HG03575 (cell line): ENCODE data around the gene CASS4.

Experiments used
- ATAC-seq: cut with Tn5 transposase; IDR thresholded peaks from one replicate; pipeline ENCODE4 v1.9.1; 2021; ENCODE audit not compliant: unreplicated experiment, insufficient number of reproducible peaks, low FRiP score; ENCODE audit errors: extremely low read depth

The CASS4 gene

DNA sequence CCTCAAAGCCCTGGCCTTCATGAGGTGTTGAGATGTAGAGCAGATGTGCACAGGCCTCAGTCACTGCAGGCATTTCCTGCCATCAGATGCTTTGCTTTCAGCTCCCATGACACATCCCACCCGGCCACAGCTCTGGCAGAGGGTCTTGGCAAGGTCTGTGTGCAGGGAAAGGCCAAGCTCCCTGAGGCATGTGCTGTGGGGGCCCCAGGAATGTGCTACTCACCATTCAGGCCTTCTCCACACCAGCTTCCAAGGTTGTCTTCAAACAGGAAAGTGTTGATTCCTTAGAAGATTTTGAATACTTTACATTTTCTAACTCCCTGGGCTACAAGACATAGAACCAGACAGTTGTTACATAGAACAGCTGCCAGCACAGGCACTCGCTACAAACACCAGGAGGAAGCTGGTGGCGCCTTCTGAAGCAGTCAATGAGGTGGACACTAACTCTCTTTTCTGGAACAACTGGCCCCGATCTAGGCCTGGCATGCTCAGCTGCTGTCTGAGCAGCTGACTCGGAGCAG, 27.8 kb downstream of the CASS4 start:
- ATAC-seq: no peak

DNA sequence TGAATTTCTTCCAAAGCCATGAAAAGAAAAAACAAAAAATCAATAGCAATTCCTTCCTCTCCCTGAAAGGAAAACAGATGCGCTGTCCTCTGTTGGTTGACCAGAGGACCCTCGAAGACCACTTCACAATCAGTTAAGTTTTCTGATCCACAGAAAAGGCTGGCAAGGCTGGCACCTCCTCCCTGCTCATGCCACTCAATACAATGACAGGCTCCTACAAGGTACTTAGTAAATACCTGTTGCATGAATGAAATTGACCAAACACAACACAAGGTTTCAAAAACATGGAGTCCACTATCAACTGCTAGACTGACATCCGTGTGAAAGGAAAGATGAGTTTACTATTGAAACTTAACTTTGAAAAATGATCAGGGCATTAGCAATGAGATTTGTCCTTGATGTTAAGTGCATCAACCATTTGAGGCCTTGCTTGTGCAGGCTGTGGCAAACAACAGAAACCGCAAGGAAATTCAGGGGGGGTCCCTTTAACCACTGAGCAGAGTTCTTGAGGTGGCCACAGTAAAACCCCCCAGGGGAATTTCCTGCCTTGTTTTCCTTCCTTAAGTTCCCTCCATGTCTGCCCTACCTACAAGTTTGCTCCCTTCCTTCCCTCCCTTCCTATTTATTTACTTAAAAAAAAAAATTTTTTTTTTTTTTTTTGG, 28.4 kb downstream of the CASS4 start:
- no peak for ATAC-seq

DNA sequence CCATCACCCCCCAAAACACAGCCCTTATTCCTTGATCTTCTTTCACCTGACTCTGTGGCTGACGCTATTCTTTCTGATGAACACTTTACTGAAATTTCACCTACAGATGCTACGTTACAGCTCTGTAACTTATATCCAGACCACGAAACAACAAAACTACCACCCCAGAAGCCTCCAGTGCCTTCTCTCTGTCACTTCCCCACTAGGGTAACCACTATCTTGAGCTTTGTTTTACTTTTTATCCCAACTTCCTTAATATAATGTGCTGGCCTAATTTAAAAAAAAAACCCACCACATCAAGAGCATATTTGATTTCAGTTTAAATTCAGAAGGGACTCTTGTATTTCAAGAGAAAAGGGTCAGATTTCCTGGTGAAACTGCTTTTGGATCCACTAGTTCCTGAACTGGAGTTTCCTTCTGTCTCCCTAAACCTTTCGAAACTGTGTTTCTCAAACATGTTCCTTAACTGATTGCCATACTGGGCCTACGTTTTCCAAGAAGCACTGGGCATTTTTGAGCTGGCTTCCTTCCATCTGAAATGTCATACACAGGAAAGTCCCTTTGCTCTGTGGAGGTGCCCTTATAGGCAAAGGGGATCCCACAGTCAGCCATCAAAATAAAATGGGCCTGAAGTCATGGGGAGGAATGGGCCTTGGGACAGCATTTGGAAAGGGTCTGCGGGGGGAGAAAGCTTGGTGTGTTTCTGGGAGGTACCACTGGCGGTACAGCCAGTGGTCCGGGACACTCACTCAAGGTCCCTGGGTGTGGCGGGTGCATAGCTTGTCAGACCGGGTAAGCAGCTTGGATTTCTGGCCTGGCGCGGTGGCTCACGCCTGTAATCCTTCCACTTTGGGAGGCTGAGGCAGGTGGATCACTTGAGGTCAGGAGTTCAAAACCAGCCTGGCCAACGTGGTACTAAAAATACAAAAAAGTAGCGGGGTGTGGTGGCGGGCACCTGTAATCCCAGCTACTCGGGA, 30.6 kb downstream of the CASS4 start:
- no peak for ATAC-seq

DNA sequence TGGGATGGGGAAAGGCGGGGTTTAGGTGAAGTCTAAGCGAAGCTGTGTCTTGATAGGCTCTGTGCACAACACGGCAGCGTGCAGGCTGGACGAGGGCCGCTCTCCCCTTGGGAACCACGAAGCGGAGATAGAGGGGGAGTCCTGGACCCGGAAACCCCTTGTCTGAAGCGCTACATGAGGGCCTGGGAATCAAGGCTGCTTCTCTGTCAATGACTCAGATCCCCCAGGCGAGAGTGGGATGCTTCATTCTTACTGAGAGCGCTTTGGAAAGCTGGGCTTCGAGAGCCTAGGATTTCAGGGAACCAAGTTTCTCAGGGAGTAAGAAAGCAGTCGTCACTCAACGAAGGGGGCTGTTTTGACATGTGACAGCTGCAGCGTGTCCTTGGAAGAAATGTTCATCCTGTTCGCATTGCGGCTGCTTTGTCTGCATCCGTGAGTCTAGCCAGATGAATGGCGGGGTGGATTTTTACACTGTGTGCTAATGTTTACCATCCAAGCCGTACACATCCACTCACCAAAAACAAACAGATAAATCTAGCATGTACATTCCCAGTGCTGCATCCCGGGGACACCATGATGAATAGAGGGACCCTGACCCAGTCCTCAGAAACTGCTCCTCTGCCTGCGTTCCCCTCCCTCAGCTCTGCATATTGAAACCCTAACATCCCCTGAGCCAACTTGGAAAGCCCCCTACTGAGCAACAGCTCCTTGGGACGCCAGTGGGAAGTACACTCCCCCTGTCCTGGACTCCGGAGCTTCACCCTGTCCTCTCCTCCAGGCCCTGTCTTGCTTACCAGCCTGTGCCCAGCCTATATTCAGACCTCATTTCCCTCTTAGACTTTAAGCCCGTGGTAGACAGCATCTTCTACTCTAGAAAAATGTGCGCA, 31.8 kb downstream of the CASS4 start:
- no peak for ATAC-seq

DNA sequence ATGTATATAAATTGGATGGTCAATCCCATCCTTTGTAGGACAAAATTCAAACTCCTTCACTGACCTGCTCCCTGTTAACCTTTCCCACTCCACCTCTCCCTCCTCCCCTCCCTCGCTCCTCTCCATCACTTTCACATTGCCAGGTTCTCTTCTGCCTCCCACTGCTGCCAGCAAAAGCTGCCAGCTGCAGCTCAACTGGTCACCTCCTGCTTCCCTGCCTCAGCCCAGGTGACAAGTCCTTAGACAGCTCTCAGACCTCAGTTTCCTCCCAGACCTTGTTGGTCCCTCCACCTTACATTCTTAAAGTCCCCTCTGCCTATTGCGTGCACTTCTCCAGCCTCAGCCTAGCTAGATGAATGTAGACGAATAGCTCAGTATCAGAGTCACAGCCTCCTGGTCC, 33.1 kb downstream of the CASS4 start:
- ATAC-seq: no peak

DNA sequence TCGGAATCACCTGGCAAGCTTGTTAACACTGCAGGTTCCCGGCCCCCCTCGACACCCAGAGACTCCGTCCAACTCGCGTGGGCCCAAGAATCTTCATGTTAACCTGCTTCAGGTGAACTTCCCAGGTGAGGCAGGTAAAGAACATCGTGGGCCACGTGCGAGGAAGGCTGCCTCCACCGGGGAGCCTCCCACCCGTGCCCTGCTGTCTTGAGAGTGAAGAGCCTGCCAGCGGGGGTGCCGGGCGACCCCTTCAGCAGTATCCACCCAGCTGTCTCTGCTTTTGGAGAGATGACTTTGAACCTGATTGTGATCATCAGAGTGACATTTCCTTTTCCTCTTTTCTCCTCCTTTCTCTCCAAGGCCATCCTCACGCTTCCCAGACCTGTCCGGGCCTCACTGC, 33.5 kb downstream of the CASS4 start:
- ATAC-seq: no peak

DNA sequence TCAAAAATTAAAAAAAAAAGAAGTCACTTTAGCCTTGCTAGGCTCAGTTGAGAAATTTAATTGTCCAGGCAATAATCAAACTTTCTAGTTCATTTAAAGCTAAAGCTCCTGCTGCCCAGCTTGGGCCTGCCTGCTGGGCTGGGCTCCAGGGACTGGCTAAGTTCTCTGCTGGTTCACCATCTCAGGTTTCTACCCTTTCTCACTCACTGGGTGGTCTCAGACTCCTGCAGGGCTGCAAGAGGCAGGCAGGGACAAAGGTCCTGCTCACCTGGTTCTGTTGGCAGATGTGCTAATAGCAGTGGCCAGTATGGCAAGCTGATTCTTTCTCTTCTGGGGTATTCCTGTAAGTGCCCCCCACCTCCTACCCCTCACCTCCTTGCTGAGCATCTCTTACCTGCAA, 35.2 kb downstream of the CASS4 start:
- ATAC-seq: no peak

DNA sequence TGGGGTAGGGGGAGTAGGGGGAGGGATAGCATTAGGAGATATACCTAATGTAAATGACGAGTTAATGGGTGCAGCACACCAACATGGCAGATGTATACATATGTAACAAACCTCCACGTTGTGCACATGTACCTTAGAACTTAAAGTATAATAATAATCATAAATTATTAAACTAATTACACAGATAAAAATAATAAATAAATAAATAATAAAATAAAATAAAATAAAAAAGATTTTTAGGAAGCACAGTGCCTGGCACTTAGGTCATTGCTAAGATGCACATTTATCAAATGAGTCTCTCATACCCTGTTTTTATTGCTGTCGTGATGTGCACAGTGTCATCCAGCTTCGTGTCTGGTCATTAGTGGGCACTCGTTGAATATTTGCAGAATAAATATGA, 37.4 kb downstream of the CASS4 start:
- ATAC-seq: no peak

DNA sequence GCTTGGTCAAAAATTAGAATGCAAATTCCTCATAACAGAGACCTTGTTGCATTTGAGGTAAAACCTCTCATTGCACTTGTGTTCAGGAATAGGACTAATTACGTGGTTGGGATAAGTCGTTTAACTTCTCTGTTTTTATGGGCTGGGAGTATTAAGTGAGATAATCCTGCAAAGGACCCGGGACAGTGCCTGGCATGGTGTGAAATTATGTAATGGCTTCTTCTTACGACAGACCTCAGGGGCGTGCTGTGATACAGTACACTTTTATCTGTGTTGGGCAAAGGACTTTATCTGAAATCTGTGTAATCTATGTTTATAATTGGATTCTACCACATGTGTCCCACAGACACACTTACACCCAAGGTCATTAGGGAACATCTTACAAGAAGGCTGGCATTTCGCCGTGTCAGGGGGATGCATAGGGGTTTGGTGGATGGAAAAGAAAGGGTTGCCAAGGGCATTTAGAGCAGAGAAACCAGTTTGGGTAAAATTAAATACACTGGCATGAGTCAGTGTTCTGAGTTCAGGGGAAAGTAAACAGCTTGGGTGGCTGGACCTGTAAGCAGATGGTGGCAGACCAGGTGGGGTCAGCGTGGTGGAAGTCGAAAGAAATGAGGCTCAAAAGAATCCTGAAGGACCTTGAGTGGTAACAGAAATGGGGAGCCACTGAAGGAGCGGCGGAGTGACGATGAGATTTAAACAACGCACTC, 39.2 kb downstream of the CASS4 start:
- no peak for ATAC-seq

DNA sequence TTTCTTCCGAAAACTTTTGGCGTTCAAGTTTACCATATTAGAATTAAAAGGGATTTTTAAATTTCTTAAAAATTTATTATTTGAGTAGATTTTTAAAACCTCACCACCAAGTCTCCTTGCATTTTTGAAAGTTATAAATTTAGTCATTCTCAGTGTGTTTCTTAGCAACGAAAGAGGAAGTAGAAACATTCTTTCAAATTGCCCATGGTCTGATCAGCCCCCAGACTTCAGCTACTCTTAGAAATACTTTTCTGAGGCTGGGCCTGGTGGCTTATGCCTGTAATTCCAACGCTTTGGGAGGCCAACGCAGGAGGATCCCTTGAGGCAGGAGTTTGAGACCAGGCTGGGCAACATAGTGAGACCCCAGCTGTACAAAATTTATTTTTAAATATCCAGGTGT, 41.3 kb downstream of the CASS4 start:
- no peak for ATAC-seq

DNA sequence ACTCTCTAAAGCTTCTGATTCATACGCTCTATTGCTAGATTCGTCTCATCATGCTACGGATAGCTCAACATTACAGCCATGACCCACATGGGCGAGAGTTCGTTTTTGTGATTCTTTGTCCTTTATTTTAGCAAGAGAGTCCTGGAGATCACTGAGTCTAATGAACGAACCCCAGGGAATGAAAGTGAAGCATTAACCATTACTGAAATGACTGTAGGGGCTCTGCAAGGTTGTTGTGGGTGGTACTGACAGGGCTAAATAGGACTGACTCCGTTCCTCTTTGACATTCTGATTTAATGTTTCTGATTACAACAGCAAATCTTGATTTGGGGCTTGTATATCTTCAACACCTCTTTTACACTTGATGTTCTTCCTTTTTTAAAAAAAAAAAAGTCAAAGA, 42.7 kb downstream of the CASS4 start:
- peak; percentile 64 for ATAC-seq

DNA sequence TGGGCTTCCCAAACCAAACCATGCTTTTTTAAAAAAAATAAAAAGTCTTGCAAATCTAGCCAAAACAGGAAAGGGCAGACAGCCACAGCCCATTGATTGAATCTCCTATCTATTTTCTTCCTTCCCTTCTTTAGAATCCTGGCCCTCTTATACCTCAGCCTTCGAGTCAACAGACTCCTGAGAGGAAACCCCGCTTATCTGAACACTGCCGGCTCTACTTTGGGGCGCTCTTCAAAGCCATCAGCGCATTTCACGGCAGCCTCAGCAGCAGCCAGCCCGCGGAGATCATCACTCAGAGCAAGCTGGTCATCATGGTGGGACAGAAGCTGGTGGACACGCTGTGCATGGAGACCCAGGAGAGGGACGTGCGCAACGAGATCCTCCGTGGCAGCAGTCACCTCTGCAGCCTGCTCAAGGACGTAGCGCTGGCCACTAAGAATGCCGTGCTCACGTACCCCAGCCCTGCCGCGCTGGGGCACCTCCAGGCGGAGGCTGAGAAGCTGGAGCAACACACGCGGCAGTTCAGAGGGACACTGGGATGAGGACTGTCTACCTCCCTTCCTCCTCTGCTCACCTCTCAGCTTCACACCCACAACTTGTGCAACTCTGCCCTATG, 46.3 kb downstream of the CASS4 start:
- ATAC-seq: no peak

DNA sequence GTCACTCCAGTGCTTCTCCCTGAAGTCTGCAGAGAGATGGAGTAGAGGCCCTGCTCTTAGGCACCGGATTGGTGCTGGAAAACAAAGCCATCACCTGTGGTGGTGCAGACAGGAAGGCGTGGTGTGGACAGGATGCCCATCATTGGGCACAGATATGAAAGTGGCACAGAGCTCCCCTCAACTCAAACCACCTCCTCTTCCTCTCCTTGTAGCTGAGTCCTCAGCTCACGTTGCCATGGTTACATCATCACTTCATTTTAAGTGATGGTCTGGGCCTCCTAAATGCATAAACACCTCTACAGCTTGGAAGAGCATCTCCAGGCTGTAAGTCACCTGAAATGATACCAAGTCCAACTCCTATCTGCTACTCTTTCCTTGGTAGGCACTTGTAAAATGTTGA, 48.4 kb downstream of the CASS4 start:
- no peak for ATAC-seq

DNA sequence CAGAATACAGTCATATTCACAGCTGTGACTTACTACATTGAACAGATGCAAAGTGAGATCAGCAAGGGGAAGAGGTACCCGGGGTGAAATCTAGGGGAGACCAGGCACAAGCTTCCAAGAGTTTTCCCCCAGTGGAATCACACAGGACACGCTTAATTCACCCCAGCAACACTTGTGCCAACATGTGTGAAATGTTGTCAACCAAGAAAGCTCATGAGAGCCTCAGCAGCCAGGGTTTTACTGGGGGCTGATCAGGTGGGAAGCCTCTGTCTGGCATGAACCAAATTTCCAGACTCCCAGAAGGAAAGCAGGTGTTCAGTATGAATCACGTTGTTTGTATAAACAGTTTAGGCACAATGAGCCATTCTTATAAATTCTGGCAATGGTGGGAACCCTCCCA, 49.5 kb downstream of the CASS4 start:
- no peak for ATAC-seq

DNA sequence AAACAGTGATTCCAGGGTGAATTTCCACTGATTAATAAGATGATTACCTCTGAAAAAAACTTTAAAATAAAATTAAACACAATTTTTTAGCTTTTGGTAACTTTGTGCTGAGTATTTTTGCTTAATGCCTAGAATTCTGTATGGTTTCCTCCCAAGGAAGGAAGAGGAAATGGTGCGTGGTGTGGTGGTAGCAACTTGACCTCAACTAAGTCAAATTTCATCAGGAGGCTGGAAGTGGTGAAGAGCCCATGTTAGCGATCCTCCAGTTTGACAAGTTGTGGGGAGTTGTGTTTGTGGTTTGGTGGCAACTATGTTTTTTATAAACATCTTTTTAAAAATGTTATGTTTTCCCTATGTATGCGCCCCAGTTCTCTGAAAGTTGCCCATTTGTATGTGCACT, 51.4 kb downstream of the CASS4 start:
- ATAC-seq: no peak

DNA sequence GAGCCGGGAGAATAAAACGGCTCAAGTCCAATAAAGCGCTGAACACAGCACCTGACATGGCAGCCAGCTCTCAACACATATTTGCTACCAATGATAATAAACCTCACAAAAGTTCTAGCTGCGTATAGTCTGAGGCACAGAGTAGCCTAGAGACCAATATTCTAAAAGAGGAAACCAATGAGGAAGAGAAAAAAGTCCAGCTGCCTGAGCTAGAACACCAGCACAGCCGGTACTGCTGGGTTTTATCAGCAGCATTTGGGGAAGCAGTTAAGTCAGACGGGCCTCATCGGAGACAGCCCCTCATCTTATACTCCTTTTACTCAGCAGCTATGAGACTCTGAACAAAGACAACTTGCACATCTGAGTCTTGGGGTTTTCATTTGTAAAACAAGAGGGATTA, 53.9 kb downstream of the CASS4 start:
- ATAC-seq: no peak

DNA sequence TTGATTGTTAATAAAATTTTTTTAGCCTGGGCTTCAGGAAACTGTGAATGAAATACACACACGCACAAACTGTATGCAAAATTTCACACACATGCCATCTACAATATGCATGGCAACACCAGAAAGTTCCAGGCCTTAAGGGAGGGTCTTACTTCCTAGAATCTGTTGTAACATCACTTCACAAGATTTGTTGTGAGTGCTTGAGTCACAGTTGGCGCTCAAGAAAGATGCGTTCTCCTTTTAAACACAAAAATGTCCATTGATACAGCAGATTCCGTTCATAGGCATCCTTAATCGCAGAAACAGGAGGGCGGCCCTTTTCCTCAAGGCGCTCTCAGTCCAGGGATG, 55.9 kb downstream of the CASS4 start:
- no peak for ATAC-seq

DNA sequence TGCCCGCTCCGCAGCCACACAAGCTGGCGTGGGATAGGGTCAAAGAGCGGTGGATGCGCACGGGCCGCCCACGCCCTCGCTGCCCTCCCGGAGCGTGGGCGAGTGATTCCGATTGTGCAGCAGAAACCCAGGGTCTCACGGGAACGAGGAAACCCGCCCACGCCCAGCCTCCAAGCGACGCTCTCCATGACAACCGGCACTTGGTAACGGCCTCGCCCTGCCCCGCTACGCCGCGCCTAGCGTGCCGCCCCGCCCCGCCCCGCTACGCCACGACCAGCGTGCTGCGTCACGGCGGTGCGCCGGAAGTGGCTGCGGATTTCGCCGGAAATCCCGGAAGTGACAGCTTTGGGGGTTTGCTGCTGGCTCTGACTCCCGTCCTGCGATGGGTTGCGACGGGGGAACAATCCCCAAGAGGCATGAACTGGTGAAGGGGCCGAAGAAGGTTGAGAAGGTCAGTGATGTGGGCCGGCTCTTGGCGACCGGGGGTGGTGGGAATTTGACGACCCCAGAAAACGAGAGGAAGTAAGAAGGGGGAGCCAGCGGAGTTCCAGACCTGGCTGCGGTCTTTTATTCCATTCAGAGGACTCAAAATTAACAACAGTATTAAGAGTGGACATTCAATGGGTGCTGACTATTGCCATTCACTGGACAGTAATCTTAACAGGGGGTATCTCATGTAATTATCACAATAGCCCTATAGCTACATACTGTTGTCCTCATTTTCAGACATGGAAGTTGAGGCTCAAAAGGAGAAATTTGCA, 56.4 kb downstream of the CASS4 start, which contains the start of gene RTF2:
TSS of gene RTF2 (plus strand) at position 312 of the 761 bp plus-strand sequence. CDS start at position 383, 71 bp downstream.
- ATAC-seq: peak; percentile 62
